ENCODE results near the gene ALG9.

ALG9 gene

GRCh38 chr11:111762981-111763643 is 108.3 kb downstream of the ALG9 start:
- no peak for DNase-seq

GRCh38 chr11:111762526-111762925 is 108.9 kb downstream of the ALG9 start:
- no peak for DNase-seq

GRCh38 chr11:111761036-111761435 is 110.3 kb downstream of the ALG9 start:
- DNase-seq, result no peak

- DNase-seq, result no peak
These were observed 111.5 kb downstream of the ALG9 start for GRCh38 chr11:111759778-111760407.

GRCh38 chr11:111759376-111759775 is 112.0 kb downstream of the ALG9 start:
- DNase-seq, result no peak

GRCh38 chr11:111756097-111756496 is 115.3 kb downstream of the ALG9 start:
- no peak for DNase-seq

GRCh38 chr11:111749646-111750045 is 121.7 kb downstream of the ALG9 start:
- DNase-seq, result no peak

- DNase-seq, result no peak
These were observed 123.2 kb downstream of the ALG9 start for GRCh38 chr11:111748035-111748804.

GRCh38 chr11:111745719-111746504 is 125.5 kb downstream of the ALG9 start:
- DNase-seq, result no peak

- DNase-seq, result no peak
These were observed 127.7 kb downstream of the ALG9 start for GRCh38 chr11:111743700-111744099.

GRCh38 chr11:111741751-111742150 is 129.6 kb downstream of the ALG9 start:
- DNase-seq, result no peak

GRCh38 chr11:111739299-111739698 is 132.1 kb downstream of the ALG9 start:
- DNase-seq, result no peak

GRCh38 chr11:111737444-111738210 is 133.8 kb downstream of the ALG9 start:
- no peak for DNase-seq

GRCh38 chr11:111736621-111737443 is 134.5 kb downstream of the ALG9 start:
- DNase-seq, result no peak
